ENCODE results near the gene RPS6KA2. TPM values are rescaled to one million over a fixed set of nuclear protein-coding genes. Genes with fewer than 3 reads are reported as not detected.

The RPS6KA2 gene
- total and polyA plus RNA-seq, 9 donors: 24.4 to 75.5 (median 48.1) TPM

DNA sequence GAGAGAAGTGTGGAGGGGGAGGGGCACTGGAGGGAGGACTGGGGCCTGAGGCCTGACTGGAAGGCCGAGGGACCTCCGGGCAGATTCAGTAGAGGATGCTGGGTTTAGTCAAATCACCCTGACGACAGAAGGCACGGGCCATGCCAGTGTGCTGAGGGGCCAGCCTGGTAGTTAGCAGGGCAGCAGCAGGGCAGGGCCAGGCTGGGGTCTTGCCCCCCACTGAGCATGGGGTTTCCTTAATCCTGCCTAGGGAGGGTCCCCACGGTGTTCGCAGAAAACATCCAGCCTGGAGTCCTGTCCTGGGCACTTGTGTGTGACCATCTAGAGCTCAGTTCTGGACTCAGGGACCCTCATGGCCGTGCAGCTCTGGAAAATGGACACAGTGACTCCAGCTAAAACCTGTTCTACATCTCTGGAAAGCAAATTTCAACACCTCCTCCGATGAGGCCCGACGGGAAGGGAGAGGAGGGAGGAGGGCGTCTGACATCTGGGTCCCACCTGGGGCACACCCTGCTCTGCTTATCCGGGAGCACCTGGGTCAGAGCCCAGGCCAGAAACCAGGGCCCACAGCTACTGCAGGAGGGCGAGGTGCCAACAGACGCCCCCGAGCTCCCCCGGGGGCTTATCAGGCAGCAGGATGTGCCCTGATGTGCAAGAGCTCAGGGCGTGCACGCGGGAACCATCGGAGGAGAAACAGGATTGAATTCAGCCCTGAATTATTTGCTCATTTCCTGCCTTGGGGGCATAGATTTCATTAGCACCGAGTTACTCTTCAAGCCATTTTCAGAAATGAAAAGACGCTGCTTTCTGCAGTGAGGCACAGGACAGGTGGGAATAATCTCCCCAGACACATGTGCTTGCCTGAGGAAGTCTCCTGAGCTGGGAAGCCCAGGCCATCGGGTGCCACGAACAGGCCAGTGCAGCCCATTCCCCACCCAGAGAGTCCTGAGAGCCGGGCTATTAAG is 166.3 kb downstream of the RPS6KA2 start:
- Histone ChIP-seq H3K27ac (no peak overlapping the region), H3K4me1 (ENCODE audit: insufficient read depth) (no peaks in the 10 kb centered on the region), H3K27me3 (no peaks in the 10 kb centered on the region), H3K4me3 (no peak overlapping the region), H3K36me3 (no peaks in the 10 kb centered on the region), H3K9me3 (no peaks in the 10 kb centered on the region)
- DNase-seq: no peak
- 42 to 52% (median 44%) methylated on average over 21 to 25 of the region's 25 CpGs for WGBS, 3 donors
- intact Hi-C loops (cut with DNase I): no loop called here
- no peak for TF ChIP-seq POLR2A (IDR thresholded peaks at IDR 0.05)
- no peak for TF ChIP-seq EP300 (IDR thresholded peaks at IDR 0.05)
- TF ChIP-seq, protein P1, sequence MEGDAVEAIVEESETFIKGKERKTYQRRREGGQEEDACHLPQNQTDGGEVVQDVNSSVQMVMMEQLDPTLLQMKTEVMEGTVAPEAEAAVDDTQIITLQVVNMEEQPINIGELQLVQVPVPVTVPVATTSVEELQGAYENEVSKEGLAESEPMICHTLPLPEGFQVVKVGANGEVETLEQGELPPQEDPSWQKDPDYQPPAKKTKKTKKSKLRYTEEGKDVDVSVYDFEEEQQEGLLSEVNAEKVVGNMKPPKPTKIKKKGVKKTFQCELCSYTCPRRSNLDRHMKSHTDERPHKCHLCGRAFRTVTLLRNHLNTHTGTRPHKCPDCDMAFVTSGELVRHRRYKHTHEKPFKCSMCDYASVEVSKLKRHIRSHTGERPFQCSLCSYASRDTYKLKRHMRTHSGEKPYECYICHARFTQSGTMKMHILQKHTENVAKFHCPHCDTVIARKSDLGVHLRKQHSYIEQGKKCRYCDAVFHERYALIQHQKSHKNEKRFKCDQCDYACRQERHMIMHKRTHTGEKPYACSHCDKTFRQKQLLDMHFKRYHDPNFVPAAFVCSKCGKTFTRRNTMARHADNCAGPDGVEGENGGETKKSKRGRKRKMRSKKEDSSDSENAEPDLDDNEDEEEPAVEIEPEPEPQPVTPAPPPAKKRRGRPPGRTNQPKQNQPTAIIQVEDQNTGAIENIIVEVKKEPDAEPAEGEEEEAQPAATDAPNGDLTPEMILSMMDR (IDR thresholded peaks at IDR 0.05): no peak

DNA sequence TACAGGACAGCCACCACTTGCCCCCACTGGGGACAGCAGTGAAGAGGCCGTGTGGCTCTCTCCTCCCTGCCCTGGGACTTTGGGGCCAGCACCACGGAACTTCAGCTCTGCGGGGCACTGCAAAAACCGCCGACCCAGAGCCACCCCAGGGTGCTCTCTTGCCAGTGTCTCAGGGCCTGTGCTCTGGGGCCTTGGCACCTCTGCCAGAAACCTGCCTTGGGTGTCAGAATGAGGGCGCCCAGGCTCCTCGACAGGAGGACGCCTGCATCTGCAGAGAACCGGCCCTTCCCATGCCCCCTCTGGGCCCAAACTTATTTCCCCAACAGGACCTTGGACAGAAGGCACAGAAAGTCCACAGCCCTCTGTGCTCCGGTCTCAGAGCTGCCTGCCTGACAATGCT is 167.1 kb downstream of the RPS6KA2 start:
- no peak for DNase-seq
- intact Hi-C loops (cut with DNase I): no loop called here
- Histone ChIP-seq H3K9me3 (no peaks in the 10 kb centered on the region), H3K36me3 (no peaks in the 10 kb centered on the region), H3K27ac (no peak overlapping the region), H3K4me3 (no peak overlapping the region), H3K4me1 (ENCODE audit: insufficient read depth) (no peaks in the 10 kb centered on the region), H3K27me3 (no peaks in the 10 kb centered on the region)
- 95 to 98% (median 97%) methylated on average over 10 of the region's 10 CpGs for WGBS, 3 donors
- TF ChIP-seq, protein P1 (IDR thresholded peaks at IDR 0.05): no peak
- TF ChIP-seq POLR2A (IDR thresholded peaks at IDR 0.05) (no peak), EP300 (IDR thresholded peaks at IDR 0.05) (no peak)

DNA sequence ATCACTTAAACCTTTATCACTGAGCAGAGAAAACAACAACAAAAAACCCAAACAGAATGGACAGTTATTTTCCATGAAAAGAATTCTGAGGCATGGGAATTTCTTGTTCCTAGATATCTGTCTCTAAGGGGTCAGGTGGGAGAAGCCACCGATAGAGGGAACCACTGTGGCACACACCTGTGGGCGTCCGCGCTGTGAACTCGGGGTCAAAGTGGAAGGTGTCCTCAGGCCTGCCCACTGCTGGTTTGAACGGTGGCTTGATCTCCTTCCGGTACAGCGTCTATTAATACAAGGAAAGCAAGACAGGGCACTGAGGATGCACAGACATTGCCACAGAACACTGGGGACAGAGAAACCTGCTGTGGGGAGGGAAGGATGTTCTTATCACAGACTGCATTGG is 167.8 kb downstream of the RPS6KA2 start:
- no peak for TF ChIP-seq POLR2A (IDR thresholded peaks at IDR 0.05)
- no peak for TF ChIP-seq EP300 (IDR thresholded peaks at IDR 0.05)
- TF ChIP-seq, protein P1 (IDR thresholded peaks at IDR 0.05): no peak
- H3K4me3 ChIP-seq: no peak overlapping the region
- no peaks in the 10 kb centered on the region for H3K27me3 ChIP-seq
- 92 to 97% (median 95%) methylated on average over 8 of the region's 8 CpGs for WGBS, 3 donors
- H3K9me3 ChIP-seq: no peaks in the 10 kb centered on the region
- DNase-seq: no peak
- no peak overlapping the region for H3K27ac ChIP-seq
- no peaks in the 10 kb centered on the region for H3K36me3 ChIP-seq
- intact Hi-C loops (cut with DNase I): no loop called here
- no peaks in the 10 kb centered on the region for H3K4me1 ChIP-seq (ENCODE audit: insufficient read depth)

DNA sequence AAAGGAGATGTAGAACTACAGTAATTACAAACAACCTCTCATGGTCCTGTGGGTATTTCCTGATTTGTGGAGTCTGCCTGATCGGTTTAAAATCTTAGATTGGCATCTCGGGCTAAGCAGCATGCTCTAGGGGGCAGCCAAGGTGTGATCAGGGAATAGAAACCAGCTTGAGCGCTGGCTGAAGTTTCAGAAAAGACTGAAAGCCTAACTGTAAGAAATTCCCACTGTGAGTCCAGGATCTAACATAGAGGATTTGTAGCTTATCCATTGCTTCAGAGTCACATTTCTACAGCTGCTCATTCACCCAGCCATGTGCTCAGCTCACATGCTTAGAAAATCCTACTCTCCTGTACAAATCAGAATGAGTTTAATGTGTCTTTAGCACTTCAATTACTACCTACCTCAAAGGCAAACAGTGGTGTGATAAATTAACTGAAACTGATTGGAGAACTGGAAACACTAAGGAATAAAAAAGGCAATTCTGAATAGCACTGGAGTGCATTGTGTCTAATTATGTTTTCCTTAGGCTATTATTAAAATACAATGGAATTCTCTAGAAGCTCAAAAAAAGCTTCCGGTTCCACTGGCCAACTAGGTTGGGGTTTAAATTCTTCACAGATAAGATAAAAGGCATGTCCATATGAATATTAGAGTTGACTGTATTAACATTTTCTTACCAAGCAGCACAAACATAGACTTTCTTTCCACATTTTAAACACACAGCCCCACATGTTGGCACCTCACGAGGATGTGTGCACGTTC is 170.5 kb downstream of the RPS6KA2 start:
- Histone ChIP-seq H3K27me3 (no peaks in the 10 kb centered on the region), H3K27ac (no peak overlapping the region), H3K36me3 (no peaks in the 10 kb centered on the region), H3K4me1 (ENCODE audit: insufficient read depth) (no peaks in the 10 kb centered on the region), H3K9me3 (no peaks in the 10 kb centered on the region), H3K4me3 (no peak overlapping the region)
- DNase-seq: no peak
- TF ChIP-seq, protein P1 (IDR thresholded peaks at IDR 0.05): no peak
- no peak for TF ChIP-seq POLR2A (IDR thresholded peaks at IDR 0.05)
- TF ChIP-seq EP300 (IDR thresholded peaks at IDR 0.05): no peak
- intact Hi-C loops (cut with DNase I): no loop called here
- 70 to 79% (median 78%) methylated on average over 6 of the region's 6 CpGs for WGBS, 3 donors
